Measurements from ENCODE around the gene ARID2.

ARID2 gene

DNA sequence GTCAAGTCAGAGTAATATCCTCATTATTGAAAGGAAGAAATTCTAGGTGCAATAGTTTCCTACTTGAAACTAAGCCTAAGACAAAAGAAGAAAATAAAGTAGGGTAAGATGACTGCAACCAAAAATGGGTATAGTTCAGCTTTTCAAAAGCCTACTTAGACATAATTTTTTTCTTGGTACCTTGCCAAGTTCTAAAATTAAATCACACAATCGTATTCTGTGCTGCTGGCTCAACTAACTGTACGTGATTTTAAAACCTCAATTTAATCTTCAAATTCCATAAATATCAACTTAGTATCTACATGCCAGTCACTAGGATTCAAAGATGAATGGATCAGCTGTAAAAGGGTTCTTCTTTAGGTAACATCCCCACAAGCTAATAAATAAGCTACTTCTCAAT is 204.0 kb downstream of the ARID2 start:
- no peak for DNase-seq (ENCODE audit: low spot score)

DNA sequence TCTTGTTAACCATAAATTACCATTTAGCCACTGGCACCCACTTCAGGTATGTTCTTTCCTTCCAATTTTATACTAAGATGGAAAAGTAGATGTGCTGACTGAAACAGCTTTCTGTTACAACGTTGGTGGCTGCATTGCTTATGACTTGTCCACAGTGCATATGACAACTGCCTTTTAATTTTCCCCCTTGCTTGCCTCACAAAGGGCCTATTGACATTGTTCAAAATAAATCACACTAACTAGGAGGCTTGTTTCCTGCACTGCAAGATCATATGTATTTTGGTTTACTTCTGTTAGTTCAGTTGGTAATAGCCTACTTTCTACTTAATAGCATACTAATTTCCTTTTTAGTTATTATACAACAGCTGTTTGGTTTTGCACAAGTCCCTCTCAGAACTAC is 205.4 kb downstream of the ARID2 start:
- DNase-seq (ENCODE audit: low spot score) = no peak

GRCh38 chr12:45938566-45938965 is 209.1 kb downstream of the ARID2 start:
- DNase-seq (ENCODE audit: low spot score) = peak; percentile 14

GRCh38 chr12:45939759-45940158 is 210.3 kb downstream of the ARID2 start:
- no peak for DNase-seq (ENCODE audit: low spot score)

DNA sequence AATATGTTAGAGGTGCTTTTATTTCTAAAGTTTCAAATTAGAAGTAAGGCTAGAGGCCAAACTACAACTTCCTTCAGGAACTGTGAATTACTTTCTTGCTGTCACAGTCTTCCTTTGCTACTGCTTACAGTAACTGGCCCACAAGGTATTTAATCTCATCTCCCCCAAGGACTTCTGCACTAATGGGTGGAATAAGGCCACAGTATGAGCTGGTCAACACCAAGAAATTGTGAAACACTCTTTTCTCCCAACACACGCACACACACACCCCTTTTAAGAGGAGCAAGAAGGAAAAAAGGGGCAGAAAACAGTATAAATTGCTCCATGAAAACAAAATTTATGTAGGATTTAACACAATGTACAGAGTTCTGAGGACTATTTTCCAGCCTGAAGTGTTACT is 215.3 kb downstream of the ARID2 start:
- no peak for DNase-seq (ENCODE audit: low spot score)

DNA sequence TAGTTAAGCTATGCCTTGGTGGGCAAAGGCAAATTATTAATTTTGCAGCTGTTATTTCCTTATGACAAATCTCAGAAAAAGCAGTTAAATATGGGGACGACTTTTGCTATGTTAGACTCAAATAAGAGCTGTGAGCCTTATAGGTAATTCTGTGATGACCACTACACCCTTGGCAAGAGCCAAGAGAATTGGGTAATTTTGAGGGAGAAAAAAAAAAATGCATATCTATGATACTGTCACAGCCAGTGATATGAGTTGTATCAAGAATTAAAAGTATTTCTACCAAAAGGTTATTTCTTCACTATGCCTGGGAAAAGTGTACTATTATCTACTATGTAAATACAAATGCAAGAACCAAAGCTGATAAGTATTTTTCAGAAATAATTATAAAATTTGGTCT is 216.9 kb downstream of the ARID2 start:
- no peak for DNase-seq (ENCODE audit: low spot score)

DNA sequence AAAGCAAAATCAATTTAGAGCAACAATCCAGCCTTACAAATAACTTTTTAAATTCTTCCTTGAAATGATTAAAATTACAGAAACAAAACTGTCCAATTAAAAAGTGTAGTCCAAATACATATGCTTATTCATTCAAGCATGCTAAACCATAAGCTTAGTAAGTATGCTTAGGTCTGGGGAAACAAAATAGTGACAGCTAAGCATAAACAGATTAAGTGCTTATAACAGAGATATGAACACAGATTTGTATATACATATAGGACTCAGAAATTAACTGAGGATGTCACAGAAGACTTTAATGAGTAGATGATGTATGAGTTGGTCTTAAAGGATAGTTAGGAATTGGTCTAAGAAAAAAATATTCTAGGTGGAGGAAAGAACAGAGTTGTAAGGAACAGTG is 219.0 kb downstream of the ARID2 start:
- no peak for DNase-seq (ENCODE audit: low spot score)
